Right atrium auricular region (tissue), 2 donors: Measurements from ENCODE around the gene HHIPL1. TPM values are rescaled to one million over a fixed set of nuclear protein-coding genes. Genes with fewer than 3 reads are reported as not detected.

Experiments
- DNase-seq: peaks from one replicate; pipeline ENCODE4 v3.0.0-alpha.2; 2019; ENCODE audit warnings: low spot score
- H3K27ac ChIP-seq, 2 donors: fragments of 200-600 bp; sonication (generic); 1 replicate in 1 of 2; 2 replicates in 1 of 2; pipeline ENCODE4 v1.5.1; 2016 to 2019
- H3K27me3 ChIP-seq, 2 donors: fragments of 200-600 bp; sonication (generic); one replicate each; pipeline versions ENCODE4 v1.5.1 to v1.6.0; 2017 to 2019
- H3K36me3 ChIP-seq: fragments of 200-600 bp; sonication (generic); one replicate; pipeline ENCODE4 v1.5.1; 2016
- H3K4me1 ChIP-seq, 2 donors: fragments of 200-600 bp; sonication (generic); one replicate each; pipeline versions ENCODE4 v1.5.1 to v1.6.0; 2017 to 2019
- H3K4me3 ChIP-seq, 2 donors: fragments of 200-600 bp; sonication (generic); 1 replicate in 1 of 2; 2 replicates in 1 of 2; pipeline ENCODE4 v1.5.1; 2017 to 2019; ENCODE audit warnings: mild to moderate bottlenecking in 1 of 2, moderate library complexity in 1 of 2
- H3K9me3 ChIP-seq, 2 donors: fragments of 200-600 bp; sonication (generic); one replicate each; pipeline ENCODE4 v1.5.1; 2019
- CTCF ChIP-seq, 2 donors: fragments of 200-600 bp; sonication (generic); IDR thresholded peaks; one replicate each; pipeline ENCODE4 v1.5.1; 2019; ENCODE audit warnings: antibody characterized with exemption in 2 of 2
- total RNA-seq, 2 donors: library from RNA; depleted of rRNA; stranded (reverse); fragments of >200 nt; gene quantifications; one replicate each; pipeline ENCODE4 v1.1.0, GENCODE V29; 2016

The HHIPL1 gene
- total RNA-seq, 2 donors from 2014 or later = 1.8 to 2.4 TPM

GRCh38 chr14:99673305-99674063 is 28.6 kb downstream of the HHIPL1 start:
- Histone ChIP-seq H3K36me3 (no peaks in the 10 kb centered on the region), H3K4me1 (peaks cover 0 to 8% of the 10 kb centered on the region in 2 donors), H3K27me3 (no peaks in the 10 kb centered on the region), H3K4me3 (no peak overlapping the region), H3K9me3 (peaks cover 4 to 9% of the 10 kb centered on the region in 2 donors), H3K27ac (no peak overlapping the region)
- TF ChIP-seq CTCF (IDR thresholded peaks at IDR 0.05) = no peak
- no peak for DNase-seq

GRCh38 chr14:99674064-99674650 is 29.2 kb downstream of the HHIPL1 start:
- no peak for DNase-seq
- Histone ChIP-seq H3K27me3 (no peaks in the 10 kb centered on the region), H3K9me3 (peaks cover 4 to 12% of the 10 kb centered on the region in 2 donors), H3K36me3 (no peaks in the 10 kb centered on the region), H3K27ac (no peak overlapping the region), H3K4me3 (no peak overlapping the region), H3K4me1 (peaks cover 0 to 8% of the 10 kb centered on the region in 2 donors)
- no peak for TF ChIP-seq CTCF (IDR thresholded peaks at IDR 0.05)

- Histone ChIP-seq H3K4me3 (no peak overlapping the region), H3K27me3 (no peaks in the 10 kb centered on the region), H3K36me3 (no peaks in the 10 kb centered on the region), H3K9me3 (peaks cover 4 to 12% of the 10 kb centered on the region in 2 donors), H3K27ac (no peak overlapping the region), H3K4me1 (peaks cover 0 to 8% of the 10 kb centered on the region in 2 donors)
- no peak for DNase-seq
- TF ChIP-seq CTCF (IDR thresholded peaks at IDR 0.05) = no peak
These were observed 29.9 kb downstream of the HHIPL1 start for GRCh38 chr14:99674776-99675381.

GRCh38 chr14:99675382-99675835 is 30.5 kb downstream of the HHIPL1 start:
- Histone ChIP-seq H3K27me3 (no peaks in the 10 kb centered on the region), H3K9me3 (peaks cover 4 to 12% of the 10 kb centered on the region in 2 donors), H3K36me3 (no peaks in the 10 kb centered on the region), H3K4me1 (peaks cover 0 to 8% of the 10 kb centered on the region in 2 donors), H3K27ac (no peak overlapping the region), H3K4me3 (no peak overlapping the region)
- TF ChIP-seq CTCF (IDR thresholded peaks at IDR 0.05) = no peak
- DNase-seq = no peak

- no peaks in the 10 kb centered on the region for H3K27me3 ChIP-seq
- TF ChIP-seq CTCF (IDR thresholded peaks at IDR 0.05) = no peak
- H3K4me3 ChIP-seq = no peak overlapping the region
- peaks cover 0 to 8% of the 10 kb centered on the region in 2 donors for H3K4me1 ChIP-seq
- peaks cover 4 to 12% of the 10 kb centered on the region in 2 donors for H3K9me3 ChIP-seq
- no peak overlapping the region for H3K27ac ChIP-seq
- no peak for DNase-seq
- H3K36me3 ChIP-seq = no peaks in the 10 kb centered on the region
These were observed 31.0 kb downstream of the HHIPL1 start for GRCh38 chr14:99675951-99676350.
